ENCODE data around the gene PLA2R1. TPM values are rescaled to one million over a fixed set of nuclear protein-coding genes. Genes with fewer than 3 reads are reported as not detected.

PLA2R1 gene
- total RNA-seq, 1 experiment from 2014 or later = 3.4 TPM

DNA sequence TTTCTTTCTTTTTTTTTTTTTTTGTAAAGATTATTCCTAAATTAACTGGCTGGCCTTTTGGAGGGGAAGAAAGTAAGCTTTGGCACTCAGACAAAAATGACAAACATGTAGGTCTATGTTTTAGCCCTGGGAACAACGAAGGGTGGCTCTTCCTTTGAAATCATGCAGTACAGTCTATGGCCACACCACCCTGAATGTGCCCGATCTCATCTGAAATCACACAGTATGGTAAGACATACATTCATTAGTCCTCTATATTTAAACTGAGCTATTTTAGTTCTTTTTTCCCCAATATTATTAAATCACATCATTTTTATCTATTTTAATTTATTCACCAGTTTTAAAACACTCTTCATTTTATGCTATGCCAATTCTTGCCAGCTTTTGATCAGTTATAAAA, 48.2 kb downstream of the PLA2R1 start:
- H2AFZ ChIP-seq (ENCODE audit: low read length) = no peak overlapping the region
- intact Hi-C loops (cut with micrococcal nuclease) = no loop called here
- no peak overlapping the region for H3K4me2 ChIP-seq (ENCODE audit: low read length)
- ChIA-PET CTCF (no interaction called here), POLR2A (ENCODE audit: unreplicated experiment) (no interaction called here)
- DNase-seq = no peak
- H3K27me3 ChIP-seq (ENCODE audit: low read length) = no peaks in the 10 kb centered on the region
- H4K20me1 ChIP-seq (ENCODE audit: low read length) = no peaks in the 10 kb centered on the region
- no peaks in the 10 kb centered on the region for H3F3A ChIP-seq (ENCODE audit: low read length, unreplicated experiment)
- H3K36me3 ChIP-seq (ENCODE audit: low read depth, low read length) = no peaks in the 10 kb centered on the region
- H3K4me3 ChIP-seq (ENCODE audit: low read length) = no peak overlapping the region
- no peaks in the 10 kb centered on the region for H3K9me3 ChIP-seq (ENCODE audit: low read length)
- H3K27ac ChIP-seq (ENCODE audit: low read length) = no peak overlapping the region
- TF ChIP-seq EZH2 (IDR thresholded peaks at IDR 0.05; ENCODE audit: low read length, unreplicated experiment) = no peak
- TF ChIP-seq EZH2phosphoT487 (IDR thresholded peaks at IDR 0.05; ENCODE audit: borderline replicate concordance, low read length) = no peak
- TF ChIP-seq, protein P1, sequence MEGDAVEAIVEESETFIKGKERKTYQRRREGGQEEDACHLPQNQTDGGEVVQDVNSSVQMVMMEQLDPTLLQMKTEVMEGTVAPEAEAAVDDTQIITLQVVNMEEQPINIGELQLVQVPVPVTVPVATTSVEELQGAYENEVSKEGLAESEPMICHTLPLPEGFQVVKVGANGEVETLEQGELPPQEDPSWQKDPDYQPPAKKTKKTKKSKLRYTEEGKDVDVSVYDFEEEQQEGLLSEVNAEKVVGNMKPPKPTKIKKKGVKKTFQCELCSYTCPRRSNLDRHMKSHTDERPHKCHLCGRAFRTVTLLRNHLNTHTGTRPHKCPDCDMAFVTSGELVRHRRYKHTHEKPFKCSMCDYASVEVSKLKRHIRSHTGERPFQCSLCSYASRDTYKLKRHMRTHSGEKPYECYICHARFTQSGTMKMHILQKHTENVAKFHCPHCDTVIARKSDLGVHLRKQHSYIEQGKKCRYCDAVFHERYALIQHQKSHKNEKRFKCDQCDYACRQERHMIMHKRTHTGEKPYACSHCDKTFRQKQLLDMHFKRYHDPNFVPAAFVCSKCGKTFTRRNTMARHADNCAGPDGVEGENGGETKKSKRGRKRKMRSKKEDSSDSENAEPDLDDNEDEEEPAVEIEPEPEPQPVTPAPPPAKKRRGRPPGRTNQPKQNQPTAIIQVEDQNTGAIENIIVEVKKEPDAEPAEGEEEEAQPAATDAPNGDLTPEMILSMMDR (conservative IDR thresholded peaks at IDR 0.05; ENCODE audit: low read depth, low read length) = no peak
- H3K9ac ChIP-seq (ENCODE audit: low read length) = no peak overlapping the region
- no peaks in the 10 kb centered on the region for H3K79me2 ChIP-seq (ENCODE audit: low read length)
- no TSS peak for BruUV-seq (replicated peaks)
- H3K9me2 ChIP-seq (replicated peaks; ENCODE audit: low read length) = no peaks in the 10 kb centered on the region
- H3K4me1 ChIP-seq (ENCODE audit: insufficient read depth, low read length) = no peaks in the 10 kb centered on the region
- ATAC-seq = no peak

DNA sequence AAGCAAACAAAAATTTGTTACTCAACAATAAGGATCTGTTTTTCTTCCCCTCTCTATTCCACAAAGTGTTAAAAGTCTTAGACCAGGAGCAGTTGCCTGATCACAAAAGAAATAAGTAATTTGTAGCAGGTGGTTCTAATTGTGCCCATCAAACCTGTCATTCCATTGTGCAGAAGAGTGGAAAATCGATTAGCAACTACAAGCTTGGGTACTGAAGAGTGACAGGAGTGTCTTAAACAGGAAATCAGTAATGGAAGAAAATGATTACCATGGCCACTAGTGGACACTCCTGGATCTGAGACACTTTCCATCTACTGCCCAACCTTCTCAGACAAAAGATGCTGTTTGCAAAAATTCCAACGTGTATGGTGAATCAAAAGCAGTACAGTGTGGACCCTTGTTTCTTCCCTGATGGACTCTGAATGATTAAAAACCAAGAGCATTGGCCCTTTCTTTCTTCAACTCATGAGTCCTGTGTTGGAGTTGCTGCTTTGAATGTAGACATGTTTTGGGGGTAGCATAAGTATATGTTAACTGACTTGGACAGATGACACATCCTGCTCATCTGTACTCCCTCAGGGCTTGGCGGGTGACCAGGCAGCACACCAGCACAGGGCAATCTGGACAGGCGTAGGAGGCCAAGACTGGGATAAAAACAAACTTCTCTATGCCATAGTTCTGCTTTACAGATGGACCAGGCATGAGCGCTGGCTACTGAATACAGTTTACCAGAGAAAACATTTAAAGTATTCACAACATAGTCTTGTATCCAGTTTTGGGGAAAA, 51.9 kb downstream of the PLA2R1 start:
- POLR2A ChIA-PET (ENCODE audit: unreplicated experiment) = no interaction called here
- no peaks in the 10 kb centered on the region for H3K4me1 ChIP-seq (ENCODE audit: insufficient read depth, low read length)

DNA sequence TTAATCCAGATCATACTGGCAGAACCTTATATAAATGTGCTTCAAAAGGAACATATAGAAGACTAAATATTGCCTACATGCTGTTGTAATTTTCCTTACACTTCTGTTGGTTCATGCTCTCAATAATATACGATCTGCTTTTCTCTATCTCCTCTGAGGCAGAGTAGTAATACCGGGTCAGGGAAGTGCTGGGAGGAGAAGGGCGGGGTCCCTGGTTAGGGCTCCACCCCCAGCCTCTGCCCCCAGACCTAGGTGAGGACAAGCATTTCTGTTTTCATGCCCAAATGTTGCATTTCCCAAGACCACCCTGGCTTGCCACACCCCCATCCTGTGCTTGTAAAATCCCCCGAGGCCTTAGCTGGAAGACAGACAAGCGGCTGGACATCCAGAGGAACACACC, 55.3 kb downstream of the PLA2R1 start:
- Histone ChIP-seq H3K4me1 (ENCODE audit: insufficient read depth, low read length) (no peaks in the 10 kb centered on the region), H4K20me1 (ENCODE audit: low read length) (no peaks in the 10 kb centered on the region), H3K9ac (ENCODE audit: low read length) (no peak overlapping the region), H3K36me3 (ENCODE audit: low read depth, low read length) (no peaks in the 10 kb centered on the region), H3F3A (ENCODE audit: low read length, unreplicated experiment) (no peaks in the 10 kb centered on the region), H3K9me3 (ENCODE audit: low read length) (no peaks in the 10 kb centered on the region), H3K79me2 (ENCODE audit: low read length) (no peaks in the 10 kb centered on the region), H2AFZ (ENCODE audit: low read length) (no peak overlapping the region), H3K4me2 (ENCODE audit: low read length) (no peak overlapping the region), H3K27me3 (ENCODE audit: low read length) (no peaks in the 10 kb centered on the region), H3K27ac (ENCODE audit: low read length) (no peak overlapping the region), H3K4me3 (ENCODE audit: low read length) (no peak overlapping the region), H3K9me2 (replicated peaks; ENCODE audit: low read length) (no peaks in the 10 kb centered on the region)
- CTCF ChIA-PET = no interaction called here
- BruUV-seq (replicated peaks) = no TSS peak
- TF ChIP-seq EZH2 (IDR thresholded peaks at IDR 0.05; ENCODE audit: low read length, unreplicated experiment) (no peak), EZH2phosphoT487 (IDR thresholded peaks at IDR 0.05; ENCODE audit: borderline replicate concordance, low read length) (no peak)
- TF ChIP-seq, protein P1 (conservative IDR thresholded peaks at IDR 0.05; ENCODE audit: low read depth, low read length) = no peak
- ATAC-seq = no peak
- no peak for DNase-seq
- intact Hi-C loops (cut with micrococcal nuclease) = no loop called here
- POLR2A ChIA-PET (ENCODE audit: unreplicated experiment) = no interaction called here

More for the DNA sequence above, 51.9 kb downstream of the PLA2R1 start:
- no peaks in the 10 kb centered on the region for H3F3A ChIP-seq (ENCODE audit: low read length, unreplicated experiment)
- no peaks in the 10 kb centered on the region for H3K9me2 ChIP-seq (replicated peaks; ENCODE audit: low read length)
- H3K79me2 ChIP-seq (ENCODE audit: low read length) = no peaks in the 10 kb centered on the region
- CTCF ChIA-PET = no interaction called here
- H3K9me3 ChIP-seq (ENCODE audit: low read length) = no peaks in the 10 kb centered on the region
- no peak overlapping the region for H3K9ac ChIP-seq (ENCODE audit: low read length)
- no peaks in the 10 kb centered on the region for H3K36me3 ChIP-seq (ENCODE audit: low read depth, low read length)
- intact Hi-C loops (cut with micrococcal nuclease) = no loop called here
- no peak overlapping the region for H3K4me2 ChIP-seq (ENCODE audit: low read length)
- H3K27ac ChIP-seq (ENCODE audit: low read length) = no peak overlapping the region
- DNase-seq (no peak), ATAC-seq (no peak)
- H4K20me1 ChIP-seq (ENCODE audit: low read length) = no peaks in the 10 kb centered on the region
- TF ChIP-seq, protein P1 (conservative IDR thresholded peaks at IDR 0.05; ENCODE audit: low read depth, low read length) = no peak
- TF ChIP-seq EZH2phosphoT487 (IDR thresholded peaks at IDR 0.05; ENCODE audit: borderline replicate concordance, low read length) (no peak), EZH2 (IDR thresholded peaks at IDR 0.05; ENCODE audit: low read length, unreplicated experiment) (no peak)
- BruUV-seq (replicated peaks) = no TSS peak
- H2AFZ ChIP-seq (ENCODE audit: low read length) = no peak overlapping the region
- no peaks in the 10 kb centered on the region for H3K27me3 ChIP-seq (ENCODE audit: low read length)
- H3K4me3 ChIP-seq (ENCODE audit: low read length) = no peak overlapping the region

All from PC-3 (cell line).